Erythroblast (primary cell): ENCODE measurements around the gene ANKRD55.

Experiments used
- DNase-seq, 2 experiments: peaks; one replicate each; lab custom pipeline; 2025; lab: John Stamatoyannopoulos, UW
- GATA1 ChIP-seq: IDR thresholded peaks from 2 replicates; pipeline ENCODE4 v1.6.1; 2011; ENCODE audit warnings: low read depth, mild to moderate bottlenecking, control low read depth, low read length, moderate library complexity
- POLR2A ChIP-seq: IDR thresholded peaks from 2 replicates; pipeline ENCODE4 v1.6.1; 2011; ENCODE audit warnings: mild to moderate bottlenecking, low read length

ANKRD55 gene

GRCh38 chr5:56055859-56056258 is 177.3 kb downstream of the ANKRD55 start:
- no peak for DNase-seq
- TF ChIP-seq POLR2A, result no peak
- no peak for TF ChIP-seq GATA1

- DNase-seq, result no peak
- TF ChIP-seq POLR2A, result no peak
- no peak for TF ChIP-seq GATA1
These were observed 177.8 kb downstream of the ANKRD55 start for GRCh38 chr5:56055287-56055686.

DNA sequence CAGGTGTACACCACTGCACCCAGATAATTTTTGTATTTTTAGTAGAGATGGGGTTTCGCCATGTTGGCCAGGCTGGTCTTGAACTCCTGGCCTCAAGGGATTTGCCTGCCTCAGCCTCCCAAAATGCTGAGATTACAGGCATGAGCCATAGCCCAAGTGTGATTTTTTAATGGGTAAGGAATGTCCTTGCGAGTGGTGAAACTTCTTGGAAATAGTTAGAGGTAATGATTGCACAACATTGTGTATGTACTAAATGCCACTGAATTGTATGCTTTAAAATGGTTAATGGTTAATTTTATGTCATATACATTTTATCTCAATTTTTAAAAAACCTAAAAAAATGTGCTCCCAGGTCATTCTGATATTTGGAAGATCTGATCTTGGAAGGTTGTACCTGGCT is 178.5 kb downstream of the ANKRD55 start:
- no peak for TF ChIP-seq POLR2A
- no peak for TF ChIP-seq GATA1
- DNase-seq, result no peak

DNA sequence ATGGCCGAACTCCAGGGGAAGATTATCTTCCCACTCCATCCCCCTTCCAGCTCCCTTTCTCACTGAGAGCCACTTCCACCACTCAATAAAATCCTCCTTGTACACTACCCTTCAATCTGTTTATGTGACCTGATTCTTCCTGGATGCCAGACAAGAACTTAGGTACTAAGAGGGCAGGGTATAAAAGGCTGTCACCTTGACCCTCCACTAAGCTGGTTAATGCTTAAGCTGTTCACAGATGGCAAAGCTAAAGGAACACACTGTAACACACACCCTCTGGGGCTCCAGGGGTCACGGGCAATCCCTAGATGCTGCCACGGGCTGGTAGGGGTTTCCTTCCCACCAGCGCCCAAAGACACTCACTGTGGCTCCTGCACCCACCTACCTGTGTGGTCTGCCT is 179.8 kb downstream of the ANKRD55 start:
- TF ChIP-seq POLR2A (no peak), GATA1 (no peak)

GRCh38 chr5:56052735-56053134 is 180.4 kb downstream of the ANKRD55 start:
- TF ChIP-seq POLR2A (no peak), GATA1 (no peak)
- no peak for DNase-seq

More for the DNA sequence above, 179.8 kb downstream of the ANKRD55 start:
- DNase-seq, result no peak

DNA sequence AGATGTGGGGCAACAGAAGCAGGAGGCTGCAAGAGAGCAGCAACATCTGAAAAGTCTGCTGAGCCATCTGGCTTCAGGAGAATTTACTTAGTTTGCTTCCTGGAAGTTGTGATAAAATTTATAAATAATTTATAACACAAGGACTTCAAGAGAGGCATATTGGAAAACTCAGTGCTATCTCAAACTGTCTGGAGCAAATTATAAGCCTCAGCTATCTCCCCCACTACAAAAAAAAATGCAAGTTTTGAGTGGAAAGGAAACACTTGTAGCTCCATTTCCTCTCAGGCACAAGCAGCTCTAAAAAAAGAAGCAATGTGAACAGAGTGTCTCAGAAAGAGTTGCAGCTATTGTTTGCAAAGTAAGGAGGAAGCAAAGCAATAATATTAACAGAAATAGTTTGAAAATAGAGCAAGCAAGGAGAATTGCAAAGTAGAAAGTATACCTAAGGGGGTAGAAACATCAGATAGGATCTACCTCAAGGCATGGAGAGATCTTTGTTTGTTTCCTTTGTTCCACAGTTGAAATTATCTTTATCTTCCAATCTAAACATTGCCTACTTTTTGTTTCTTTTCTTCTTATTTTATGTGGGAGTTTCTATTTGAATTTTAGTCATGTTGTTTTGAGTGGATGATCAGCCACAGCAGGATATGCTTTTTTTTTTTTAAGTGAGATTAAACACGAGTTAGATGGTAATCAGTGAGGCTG is 182.4 kb downstream of the ANKRD55 start:
- no peak for DNase-seq
- no peak for TF ChIP-seq GATA1
- TF ChIP-seq POLR2A, result no peak
